Measurements from ENCODE around the gene ZNF33A. TPM values are rescaled to one million over a fixed set of nuclear protein-coding genes. Genes with fewer than 3 reads are reported as not detected.

The ZNF33A gene
- total and polyA plus RNA-seq, 4 donors: 6.7 to 25.7 (median 13.1) TPM

DNA sequence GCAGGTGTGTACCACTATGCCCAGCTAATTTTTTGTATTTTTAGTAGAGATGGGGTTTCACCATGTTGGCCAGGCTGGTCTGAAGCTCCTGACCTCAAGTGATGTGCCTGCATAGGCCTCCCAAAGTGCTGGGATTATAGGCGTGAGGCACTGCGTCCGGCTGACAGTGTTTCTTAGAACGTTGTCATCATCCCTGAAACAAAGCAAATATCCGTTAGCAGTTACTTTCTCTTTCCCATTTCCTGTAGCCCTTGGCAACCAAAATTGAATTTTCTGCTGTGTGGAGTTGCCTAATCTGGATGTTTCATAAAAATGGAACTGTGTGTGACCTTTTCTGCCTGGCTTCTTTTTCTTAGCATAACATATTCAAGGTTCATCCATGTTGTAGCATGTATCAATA lies 22.4 kb downstream of the ZNF33A start:
- Histone ChIP-seq H3K27me3 (ENCODE audit: control insufficient read depth in 4 of 4, insufficient read depth in 4 of 4, low read length in 3 of 4) (no peaks in the 10 kb centered on the region), H3K4me3 (ENCODE audit: low read depth in 1 of 3, low read length in 3 of 3) (no peak overlapping the region), H3K36me3 (ENCODE audit: control insufficient read depth in 4 of 4, insufficient read depth in 3 of 4, low read depth in 1 of 4, low read length in 3 of 4) (peaks cover 5 to 34% (median 26%) of the 10 kb centered on the region in 4 donors), H3K9me3 (ENCODE audit: control insufficient read depth in 4 of 4, low read length in 3 of 4) (no peaks in the 10 kb centered on the region), H3K27ac (ENCODE audit: low read depth in 1 of 2, low read length in 2 of 2) (peak overlapping the region; percentile 85 to 87), H3K4me1 (ENCODE audit: control insufficient read depth in 4 of 4, insufficient read depth in 4 of 4, low read length in 3 of 4) (peaks cover 0 to 6% (median 2%) of the 10 kb centered on the region in 4 donors), H3K9ac (ENCODE audit: low read depth in 1 of 2, low read length in 2 of 2) (no peak overlapping the region)
- TF ChIP-seq, protein P1, sequence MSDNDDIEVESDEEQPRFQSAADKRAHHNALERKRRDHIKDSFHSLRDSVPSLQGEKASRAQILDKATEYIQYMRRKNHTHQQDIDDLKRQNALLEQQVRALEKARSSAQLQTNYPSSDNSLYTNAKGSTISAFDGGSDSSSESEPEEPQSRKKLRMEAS (IDR thresholded peaks at IDR 0.05): no peak
- TF ChIP-seq RXRA (IDR thresholded peaks at IDR 0.05) (peak; percentile 45 to 47), FOXA1 (IDR thresholded peaks at IDR 0.05) (peak; percentile 30), RAD21 (IDR thresholded peaks at IDR 0.05) (peak; percentile 8 to 20), JUND (IDR thresholded peaks at IDR 0.05) (no peak), HNF4G (IDR thresholded peaks at IDR 0.05) (no peak), GABPA (IDR thresholded peaks at IDR 0.05 in 1 of 2, conservative IDR thresholded peaks at IDR 0.05 in 1 of 2) (peak; percentile 42 to 81), HNF4A (conservative IDR thresholded peaks at IDR 0.05) (peak; percentile 21 to 28), FOXA2 (IDR thresholded peaks at IDR 0.05) (peak; percentile 7), YY1 (IDR thresholded peaks at IDR 0.05) (peak; percentile 49), SP1 (IDR thresholded peaks at IDR 0.05) (peak; percentile 65)
- TF ChIP-seq, protein P2, sequence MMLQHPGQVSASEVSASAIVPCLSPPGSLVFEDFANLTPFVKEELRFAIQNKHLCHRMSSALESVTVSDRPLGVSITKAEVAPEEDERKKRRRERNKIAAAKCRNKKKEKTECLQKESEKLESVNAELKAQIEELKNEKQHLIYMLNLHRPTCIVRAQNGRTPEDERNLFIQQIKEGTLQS (IDR thresholded peaks at IDR 0.05): peak; percentile 46
- no peak for DNase-seq (ENCODE audit: low spot score)
- 21% methylated on average over 5 of the region's 5 CpGs for WGBS

DNA sequence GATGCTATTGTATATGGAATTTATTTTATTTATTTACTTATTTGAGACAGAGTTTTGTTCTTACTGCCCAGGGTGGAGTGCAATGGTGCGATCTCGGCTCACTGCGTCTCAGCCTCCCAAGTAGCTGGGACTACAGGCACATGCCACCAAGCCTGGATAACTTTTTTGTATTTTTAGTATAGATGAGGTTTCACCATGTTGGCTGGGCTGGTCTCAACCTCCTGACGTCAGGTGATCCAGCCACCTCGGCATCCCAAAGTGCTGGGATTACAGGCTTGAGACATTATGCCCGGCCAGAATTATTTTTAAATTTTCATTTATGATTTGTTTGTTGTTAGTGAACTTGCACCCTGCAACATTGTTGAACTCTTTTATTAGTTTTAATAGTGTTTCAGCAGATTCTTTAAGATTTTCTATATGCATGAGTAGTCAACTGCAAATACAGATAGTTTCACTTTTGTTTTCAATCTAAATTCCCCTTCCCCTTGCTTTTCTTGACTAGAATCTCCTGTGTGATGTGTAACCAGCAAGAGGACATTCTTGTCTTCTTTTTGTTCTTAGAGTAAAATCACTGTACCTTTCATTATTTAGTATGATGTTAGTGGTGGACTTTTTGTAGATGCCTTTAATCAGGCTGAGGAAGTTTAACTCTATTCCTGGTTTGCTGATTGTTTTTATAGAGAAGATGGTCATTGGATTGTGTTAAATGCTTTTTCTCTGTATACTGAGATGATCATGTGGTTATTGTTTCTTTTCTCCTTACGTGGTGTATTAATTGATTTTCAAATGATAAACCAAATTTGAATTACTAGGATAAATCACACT lies 27.8 kb downstream of the ZNF33A start:
- peaks cover 0 to 4% (median under 1%) of the 10 kb centered on the region in 4 donors for H3K4me1 ChIP-seq (ENCODE audit: control insufficient read depth in 4 of 4, insufficient read depth in 4 of 4, low read length in 3 of 4)
- DNase-seq (ENCODE audit: low spot score): no peak
- no peak overlapping the region for H3K4me3 ChIP-seq (ENCODE audit: low read depth in 1 of 3, low read length in 3 of 3)

More for the DNA sequence above, 27.8 kb downstream of the ZNF33A start:
- Histone ChIP-seq H3K36me3 (ENCODE audit: control insufficient read depth in 4 of 4, insufficient read depth in 3 of 4, low read depth in 1 of 4, low read length in 3 of 4) (peaks cover 3 to 30% (median 23%) of the 10 kb centered on the region in 4 donors), H3K27me3 (ENCODE audit: control insufficient read depth in 4 of 4, insufficient read depth in 4 of 4, low read length in 3 of 4) (no peaks in the 10 kb centered on the region), H3K9ac (ENCODE audit: low read depth in 1 of 2, low read length in 2 of 2) (no peak overlapping the region), H3K27ac (ENCODE audit: low read depth in 1 of 2, low read length in 2 of 2) (no peak overlapping the region), H3K9me3 (ENCODE audit: control insufficient read depth in 4 of 4, low read length in 3 of 4) (no peaks in the 10 kb centered on the region)
- 91% methylated on average over 7 of the region's 7 CpGs for WGBS
- TF ChIP-seq, protein P3, sequence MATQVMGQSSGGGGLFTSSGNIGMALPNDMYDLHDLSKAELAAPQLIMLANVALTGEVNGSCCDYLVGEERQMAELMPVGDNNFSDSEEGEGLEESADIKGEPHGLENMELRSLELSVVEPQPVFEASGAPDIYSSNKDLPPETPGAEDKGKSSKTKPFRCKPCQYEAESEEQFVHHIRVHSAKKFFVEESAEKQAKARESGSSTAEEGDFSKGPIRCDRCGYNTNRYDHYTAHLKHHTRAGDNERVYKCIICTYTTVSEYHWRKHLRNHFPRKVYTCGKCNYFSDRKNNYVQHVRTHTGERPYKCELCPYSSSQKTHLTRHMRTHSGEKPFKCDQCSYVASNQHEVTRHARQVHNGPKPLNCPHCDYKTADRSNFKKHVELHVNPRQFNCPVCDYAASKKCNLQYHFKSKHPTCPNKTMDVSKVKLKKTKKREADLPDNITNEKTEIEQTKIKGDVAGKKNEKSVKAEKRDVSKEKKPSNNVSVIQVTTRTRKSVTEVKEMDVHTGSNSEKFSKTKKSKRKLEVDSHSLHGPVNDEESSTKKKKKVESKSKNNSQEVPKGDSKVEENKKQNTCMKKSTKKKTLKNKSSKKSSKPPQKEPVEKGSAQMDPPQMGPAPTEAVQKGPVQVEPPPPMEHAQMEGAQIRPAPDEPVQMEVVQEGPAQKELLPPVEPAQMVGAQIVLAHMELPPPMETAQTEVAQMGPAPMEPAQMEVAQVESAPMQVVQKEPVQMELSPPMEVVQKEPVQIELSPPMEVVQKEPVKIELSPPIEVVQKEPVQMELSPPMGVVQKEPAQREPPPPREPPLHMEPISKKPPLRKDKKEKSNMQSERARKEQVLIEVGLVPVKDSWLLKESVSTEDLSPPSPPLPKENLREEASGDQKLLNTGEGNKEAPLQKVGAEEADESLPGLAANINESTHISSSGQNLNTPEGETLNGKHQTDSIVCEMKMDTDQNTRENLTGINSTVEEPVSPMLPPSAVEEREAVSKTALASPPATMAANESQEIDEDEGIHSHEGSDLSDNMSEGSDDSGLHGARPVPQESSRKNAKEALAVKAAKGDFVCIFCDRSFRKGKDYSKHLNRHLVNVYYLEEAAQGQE (IDR thresholded peaks at IDR 0.05): no peak
- TF ChIP-seq HNF4A (conservative IDR thresholded peaks at IDR 0.05) (no peak), RXRA (IDR thresholded peaks at IDR 0.05) (no peak), RAD21 (IDR thresholded peaks at IDR 0.05) (no peak), FOXA2 (IDR thresholded peaks at IDR 0.05) (no peak), NR2F2 (IDR thresholded peaks at IDR 0.05) (no peak), JUND (IDR thresholded peaks at IDR 0.05) (no peak), GABPA (IDR thresholded peaks at IDR 0.05 in 1 of 2, conservative IDR thresholded peaks at IDR 0.05 in 1 of 2) (no peak), HNF4G (IDR thresholded peaks at IDR 0.05) (no peak), YY1 (IDR thresholded peaks at IDR 0.05) (no peak)
- TF ChIP-seq, protein P2 (IDR thresholded peaks at IDR 0.05): no peak
- TF ChIP-seq, protein P1 (IDR thresholded peaks at IDR 0.05): no peak
